Smooth muscle cell (in vitro differentiated cells): ENCODE measurements around the gene PNMA1. TPM values are rescaled to one million over a fixed set of nuclear protein-coding genes. Genes with fewer than 3 reads are reported as not detected.

Source experiments
- DNase-seq: peaks from one replicate; lab custom pipeline; 2025; ENCODE audit not compliant: unreplicated experiment; lab: John Stamatoyannopoulos, UW
- H2AFZ ChIP-seq: fragments of 200-600 bp; sonication (generic); 2 replicates; pipeline ENCODE4 v1.6.0; 2016; ENCODE audit warnings: antibody characterized with exemption, low read depth, mild to moderate bottlenecking
- H3F3A ChIP-seq: fragments of 200-600 bp; sonication (generic); 2 replicates; pipeline ENCODE4 v1.6.0; 2017; ENCODE audit warnings: antibody characterized with exemption, low read depth
- H3K27ac ChIP-seq: fragments of 200-600 bp; sonication (generic); 2 replicates; pipeline ENCODE4 v1.5.1; 2016; ENCODE audit warnings: low read depth, mild to moderate bottlenecking
- H3K27me3 ChIP-seq: fragments of 200-600 bp; sonication (generic); 2 replicates; pipeline ENCODE4 v1.6.1; 2016; ENCODE audit warnings: low read depth, mild to moderate bottlenecking
- H3K36me3 ChIP-seq: fragments of 200-600 bp; sonication (generic); 2 replicates; pipeline ENCODE4 v1.5.1; 2016; ENCODE audit warnings: low read depth
- H3K4me1 ChIP-seq: fragments of 200-600 bp; sonication (generic); 2 replicates; pipeline ENCODE4 v1.5.1; 2016; ENCODE audit warnings: low read depth
- H3K4me2 ChIP-seq: fragments of 200-600 bp; sonication (generic); 2 replicates; pipeline ENCODE4 v1.6.0; 2016; ENCODE audit warnings: mild to moderate bottlenecking
- H3K4me3 ChIP-seq: fragments of 200-600 bp; sonication (generic); 2 replicates; pipeline ENCODE4 v1.5.1; 2016; ENCODE audit warnings: mild to moderate bottlenecking
- H3K79me2 ChIP-seq: fragments of 200-600 bp; sonication (generic); 2 replicates; pipeline ENCODE4 v1.6.0; 2016; ENCODE audit warnings: low read depth, mild to moderate bottlenecking
- H3K9ac ChIP-seq: fragments of 200-600 bp; sonication (generic); 2 replicates; pipeline ENCODE4 v1.6.0; 2016; ENCODE audit warnings: low read depth
- H3K9me3 ChIP-seq: fragments of 200-600 bp; sonication (generic); replicated peaks from 2 replicates; pipeline ENCODE4 v1.5.1; 2016; ENCODE audit warnings: low read depth
- H4K20me1 ChIP-seq: fragments of 200-600 bp; sonication (generic); 2 replicates; pipeline ENCODE4 v1.6.0; 2016; ENCODE audit warnings: low read depth
- CTCF ChIP-seq: fragments of 200-600 bp; sonication (generic); IDR thresholded peaks from 2 replicates; pipeline ENCODE4 v1.5.1; 2017; ENCODE audit warnings: borderline replicate concordance, mild to moderate bottlenecking, antibody characterized with exemption; ENCODE audit not compliant: insufficient read depth, poor library complexity, severe bottlenecking
- WGBS: methylation state at CpG from one replicate; pipeline ENCODE4 v1.1.7; 2016; ENCODE audit warnings: low lambda C conversion rate; 5-methylcytosine and 5-hydroxymethylcytosine counted together
- polyA plus RNA-seq: library from polyadenylated mRNA; unstranded; fragments of >200 nt; fragmentation: Nextera tagmentation; extraction: Ambion mirVana; gene quantifications from 2 replicates; pipeline ENCODE4 v1.2.1, GENCODE V29; 2016
- total RNA-seq: library from RNA; depleted of rRNA; stranded (reverse); fragments of >200 nt; gene quantifications from 2 replicates; pipeline ENCODE4 v1.2.3, GENCODE V29; 2014

Gene PNMA1
- total and polyA plus RNA-seq, 2 experiments from 2014 or later: 22.4 to 52.7 TPM

GRCh38 chr14:73718418-73719251 is 4.5 kb upstream of the PNMA1 start:
- Histone ChIP-seq H3K4me2 (no peak overlapping the region), H3K4me3 (no peak overlapping the region), H2AFZ (no peak overlapping the region), H3K9me3 (no peaks in the 10 kb centered on the region), H3K4me1 (peaks cover 13% of the 10 kb centered on the region), H3K27ac (peak overlapping the region; percentile 5), H3K79me2 (peaks cover under 1% of the 10 kb centered on the region), H3K9ac (no peak overlapping the region), H4K20me1 (peaks cover 7% of the 10 kb centered on the region), H3K36me3 (no peaks in the 10 kb centered on the region), H3F3A (peaks cover 10% of the 10 kb centered on the region), H3K27me3 (no peaks in the 10 kb centered on the region)
- no peak for DNase-seq
- WGBS: 65% methylated on average over 53 of the region's 55 CpGs
- TF ChIP-seq CTCF: no peak

GRCh38 chr14:73717711-73718417 is 3.7 kb upstream of the PNMA1 start:
- Histone ChIP-seq H3K4me3 (no peak overlapping the region), H3K9ac (no peak overlapping the region), H3K36me3 (no peaks in the 10 kb centered on the region), H3F3A (peaks cover 10% of the 10 kb centered on the region), H3K79me2 (peaks cover 8% of the 10 kb centered on the region), H3K27ac (peak overlapping the region; percentile 5), H3K27me3 (no peaks in the 10 kb centered on the region), H3K9me3 (no peaks in the 10 kb centered on the region), H3K4me2 (no peak overlapping the region), H4K20me1 (peaks cover 12% of the 10 kb centered on the region), H3K4me1 (peaks cover 12% of the 10 kb centered on the region), H2AFZ (no peak overlapping the region)
- no peak for TF ChIP-seq CTCF
- no peak for DNase-seq
- WGBS: 75% methylated on average over 20 of the region's 20 CpGs

GRCh38 chr14:73717266-73717665 is 3.1 kb upstream of the PNMA1 start:
- Histone ChIP-seq H3F3A (peaks cover 10% of the 10 kb centered on the region), H3K36me3 (no peaks in the 10 kb centered on the region), H3K27ac (no peak overlapping the region), H3K27me3 (no peaks in the 10 kb centered on the region), H4K20me1 (peaks cover 18% of the 10 kb centered on the region), H3K9me3 (no peaks in the 10 kb centered on the region), H2AFZ (no peak overlapping the region), H3K4me2 (no peak overlapping the region), H3K9ac (no peak overlapping the region), H3K4me3 (no peak overlapping the region), H3K4me1 (peaks cover 15% of the 10 kb centered on the region), H3K79me2 (peaks cover 14% of the 10 kb centered on the region)
- WGBS: 65% methylated on average over 3 of the region's 3 CpGs
- no peak for TF ChIP-seq CTCF
- no peak for DNase-seq
